NCI-H128 (cell line): Measurements from ENCODE around the gene OR1K1.
"Not testable (repeated sequence)": the region's sequence is repeated elsewhere in the genome, so short reads cannot be mapped to it uniquely, and the experiment has no call there.

Source experiments
- DNase-seq: peaks from one replicate; lab custom pipeline; 2025; ENCODE audit not compliant: unreplicated experiment; lab: John Stamatoyannopoulos, UW

The OR1K1 gene, protein sequence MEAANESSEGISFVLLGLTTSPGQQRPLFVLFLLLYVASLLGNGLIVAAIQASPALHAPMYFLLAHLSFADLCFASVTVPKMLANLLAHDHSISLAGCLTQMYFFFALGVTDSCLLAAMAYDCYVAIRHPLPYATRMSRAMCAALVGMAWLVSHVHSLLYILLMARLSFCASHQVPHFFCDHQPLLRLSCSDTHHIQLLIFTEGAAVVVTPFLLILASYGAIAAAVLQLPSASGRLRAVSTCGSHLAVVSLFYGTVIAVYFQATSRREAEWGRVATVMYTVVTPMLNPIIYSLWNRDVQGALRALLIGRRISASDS

GRCh38 chr9:122800066-122801060, at the start of gene OR1K1:
OR1K1 (plus strand) TSS chr9:122800123; CDS start chr9:122800123, 0 bp downstream.
- DNase-seq, result no peak

- no peak for DNase-seq
Measured at GRCh38 chr9:122754825-122755224, 45.1 kb upstream of the OR1K1 start.

DNA sequence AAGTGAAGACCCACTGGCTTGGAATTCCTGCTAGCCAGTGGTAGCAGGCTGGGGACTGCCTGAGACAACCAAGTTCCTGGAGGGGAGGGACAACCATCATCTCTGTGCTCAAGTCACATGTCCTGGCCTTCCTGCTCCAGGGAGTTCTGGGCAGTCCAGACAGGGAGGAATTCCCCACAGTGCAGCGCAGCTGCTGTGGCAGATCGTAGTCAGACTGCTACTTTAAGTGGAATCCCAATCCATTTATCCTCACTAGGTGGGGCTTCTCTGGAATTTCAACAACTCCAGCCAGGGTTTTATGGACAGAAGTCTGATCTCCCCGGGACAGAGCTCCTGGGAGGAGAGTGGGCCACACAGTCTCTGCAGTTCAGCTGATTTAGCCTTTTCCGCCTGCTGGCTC, 32.1 kb upstream of the OR1K1 start:
- DNase-seq, result no peak

DNA sequence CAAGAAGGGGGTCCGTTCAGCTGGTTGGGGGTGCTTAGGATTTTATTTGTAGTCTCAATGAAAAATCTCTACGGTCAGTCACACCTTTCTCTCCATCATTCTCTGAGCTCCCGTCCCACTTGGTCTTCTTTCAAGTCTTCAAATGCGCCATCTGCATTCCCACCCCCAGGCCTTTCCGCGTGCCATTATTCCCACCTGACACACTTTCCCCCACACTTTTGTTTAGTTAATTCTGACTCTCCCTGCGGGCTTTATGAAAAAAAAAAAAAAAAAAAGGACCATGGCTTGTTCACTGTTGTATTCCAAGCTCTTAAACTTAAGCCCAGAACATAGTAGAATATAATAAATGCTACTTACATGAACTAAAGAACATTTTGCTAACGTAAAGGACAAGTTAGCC, 22.9 kb upstream of the OR1K1 start:
- DNase-seq, result no peak

- DNase-seq, result no peak
Measured at GRCh38 chr9:122777935-122778627, 21.8 kb upstream of the OR1K1 start.

- no peak for DNase-seq
Measured at GRCh38 chr9:122779181-122779580, 20.7 kb upstream of the OR1K1 start.

- no peak for DNase-seq
Measured at GRCh38 chr9:122780026-122780425, 19.9 kb upstream of the OR1K1 start.

- no peak for DNase-seq
Measured at GRCh38 chr9:122781671-122782070, 18.3 kb upstream of the OR1K1 start.

- DNase-seq, result no peak
Measured at GRCh38 chr9:122785269-122785668, 14.7 kb upstream of the OR1K1 start.

- DNase-seq, result no peak
Measured at GRCh38 chr9:122786338-122786737, 13.6 kb upstream of the OR1K1 start.

DNA sequence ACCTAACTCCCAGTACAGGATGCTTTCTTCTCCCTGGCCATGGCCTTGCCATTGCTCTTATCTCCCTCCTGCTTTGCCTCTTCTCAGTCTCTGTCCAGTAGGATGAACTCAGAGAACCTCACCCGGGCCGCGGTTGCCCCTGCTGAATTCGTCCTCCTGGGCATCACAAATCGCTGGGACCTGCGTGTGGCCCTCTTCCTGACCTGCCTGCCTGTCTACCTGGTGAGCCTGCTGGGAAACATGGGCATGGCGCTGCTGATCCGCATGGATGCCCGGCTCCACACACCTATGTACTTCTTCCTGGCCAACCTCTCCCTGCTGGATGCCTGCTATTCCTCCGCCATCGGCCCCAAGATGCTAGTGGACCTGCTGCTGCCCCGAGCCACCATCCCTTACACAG, 11.1 kb upstream of the OR1K1 start, which contains the start of gene OR5C1:
TSS of gene OR5C1 (plus strand) at position 103 of the 400 bp plus-strand sequence. CDS start at position 103, 0 bp downstream.
- no peak for DNase-seq

GRCh38 chr9:122789256-122790046, 10.5 kb upstream of the OR1K1 start:
- no peak for DNase-seq

GRCh38 chr9:122791872-122792669, 7.9 kb upstream of the OR1K1 start:
- no peak for DNase-seq

- DNase-seq, result no peak
Measured at GRCh38 chr9:122797316-122798063, 2.4 kb upstream of the OR1K1 start.

- DNase-seq, result no peak
Measured at GRCh38 chr9:122806661-122807060, 6.7 kb downstream of the OR1K1 start.

GRCh38 chr9:122807271-122807900, 7.5 kb downstream of the OR1K1 start:
- no peak for DNase-seq

DNA sequence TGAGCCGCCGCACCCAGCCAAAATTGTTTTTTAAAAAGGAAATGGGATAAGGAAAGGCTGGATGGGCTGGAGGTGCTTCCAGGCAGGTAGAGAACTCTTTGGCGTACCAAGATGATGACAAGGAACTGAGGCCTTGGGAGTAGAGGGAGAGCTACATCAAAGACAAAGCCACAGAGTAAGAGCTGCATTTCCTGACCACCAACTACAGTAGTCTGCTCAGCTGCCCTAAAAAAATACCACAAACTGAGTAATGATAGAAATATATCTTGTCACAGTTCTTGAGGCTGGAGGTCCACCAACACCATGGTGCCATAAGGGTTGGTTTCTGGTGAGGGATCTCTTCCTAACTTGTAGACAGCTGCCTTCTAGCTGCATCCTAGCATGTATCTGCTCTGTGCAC, 8.2 kb downstream of the OR1K1 start:
- DNase-seq, result no peak

DNA sequence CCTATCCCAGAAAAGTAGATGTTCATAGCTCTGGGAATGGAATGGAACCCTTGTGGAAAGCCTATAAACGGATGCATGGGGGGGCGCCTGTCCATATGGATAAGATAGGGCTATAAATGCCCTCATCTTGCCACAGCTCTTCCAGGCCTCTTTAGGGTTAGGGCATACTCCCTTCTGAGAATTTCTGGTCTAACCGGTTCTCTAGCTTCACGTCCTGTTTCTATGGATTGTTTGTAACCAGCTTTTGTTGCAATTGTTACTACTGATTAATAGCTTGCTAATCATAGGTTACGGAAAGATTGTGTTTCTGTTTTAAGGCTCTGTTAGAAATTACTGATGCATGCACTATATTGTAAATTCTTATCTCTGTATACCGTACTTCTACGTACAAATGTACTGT, 9.3 kb downstream of the OR1K1 start:
- DNase-seq, result not testable (repeated sequence)
